Endothelial cell of umbilical vein (primary cell): Measurements from ENCODE around the gene DCLRE1A. TPM values are rescaled to one million over a fixed set of nuclear protein-coding genes. Genes with fewer than 3 reads are reported as not detected.

ENCODE experiments used
- BruUV-seq: library from RNA; stranded (reverse); fragments of 400-500 nt; replicated peaks from 2 replicates; lab custom pipeline; 2021; lab: Mats Ljungman, UMichigan
- CTCF ChIA-PET: fragments of 300-600, 350-600 bp; sonication (Branson Sonifier 250); formaldehyde crosslinking; loops from one replicate; lab custom pipeline; 2021; ENCODE audit warnings: antibody characterized with exemption, inconsistent platforms; lab: Charles Lee
- POLR2A ChIA-PET: fragments of 300-600, 350-600 bp; sonication (Branson Sonifier 250); formaldehyde crosslinking; loops from one replicate; lab custom pipeline; 2021; ENCODE audit warnings: antibody characterized with exemption, inconsistent platforms; lab: Charles Lee
- DNase-seq: peaks from one replicate; pipeline ENCODE4 v3.0.0-alpha.2; 2011; ENCODE audit warnings: low read depth, low spot score
- FAIRE-seq: peaks from 2 replicates; lab custom pipeline; 2011; peaks lifted over from hg19 to GRCh38; lab: Jason Lieb, UNC
- H2AFZ ChIP-seq: 2 replicates; pipeline ENCODE4 v1.6.0; 2012; ENCODE audit warnings: low read depth, low read length, control low read depth, inconsistent platforms
- H3K27ac ChIP-seq: 2 replicates; pipeline ENCODE4 v1.5.1; 2011; ENCODE audit warnings: low read depth, mild to moderate bottlenecking, control low read depth, low read length, moderate library complexity; ENCODE audit not compliant: insufficient read depth
- H3K27me3 ChIP-seq, 2 experiments: 2 replicates each; pipeline versions ENCODE4 v1.6.0 to v1.6.1; 2011; ENCODE audit warnings: low read length in 2 of 2, mixed read lengths in 1 of 2; ENCODE audit not compliant: control insufficient read depth in 2 of 2, insufficient read depth in 2 of 2
- H3K36me3 ChIP-seq, 2 experiments: 2 replicates in 1 of 2; 3 replicates in 1 of 2; pipeline ENCODE4 v1.5.1; 2011; ENCODE audit warnings: low read length in 2 of 2, mild to moderate bottlenecking in 1 of 2, moderate library complexity in 1 of 2; ENCODE audit not compliant: control insufficient read depth in 2 of 2, insufficient read depth in 2 of 2; ENCODE audit errors: extremely low read depth in 1 of 2
- H3K4me1 ChIP-seq: 3 replicates; pipeline ENCODE4 v1.5.1; 2011; ENCODE audit warnings: mild to moderate bottlenecking, low read length; ENCODE audit not compliant: control insufficient read depth, insufficient read depth; ENCODE audit errors: extremely low read depth
- H3K4me2 ChIP-seq: 2 replicates; pipeline ENCODE4 v1.6.1; 2011; ENCODE audit warnings: low read length, control low read depth, mixed read lengths; ENCODE audit not compliant: insufficient read depth
- H3K4me3 ChIP-seq, 3 experiments: fragments of 200-600 bp in 1 of 3; sonication (generic), shearing (Covaris generic) in 1 of 3; replicated peaks in 1 of 3; 2 replicates each; pipeline ENCODE4 v1.5.1; 2011 to 2016; ENCODE audit warnings: control low read depth in 3 of 3, low read length in 3 of 3, mild to moderate bottlenecking in 2 of 3, inconsistent platforms in 1 of 3, low read depth in 1 of 3, moderate library complexity in 1 of 3; ENCODE audit not compliant: insufficient read depth in 1 of 3
- H3K79me2 ChIP-seq: 2 replicates; pipeline ENCODE4 v1.6.0; 2012; ENCODE audit warnings: low read length, inconsistent platforms; ENCODE audit not compliant: control insufficient read depth, insufficient read depth
- H3K9ac ChIP-seq: replicated peaks from 2 replicates; pipeline ENCODE3; 2011; ENCODE audit warnings: low read length, control low read depth; ENCODE audit not compliant: insufficient read depth; ENCODE audit errors: extremely low read depth
- H3K9me1 ChIP-seq: replicated peaks from 3 replicates; pipeline ENCODE4 v1.6.0; 2011; ENCODE audit warnings: mild to moderate bottlenecking, low read length; ENCODE audit not compliant: control insufficient read depth, insufficient read depth; ENCODE audit errors: extremely low read depth
- H3K9me3 ChIP-seq: replicated peaks from 2 replicates; pipeline ENCODE4 v1.5.1; 2012; ENCODE audit warnings: low read length, inconsistent platforms; ENCODE audit not compliant: control insufficient read depth, insufficient read depth
- H4K20me1 ChIP-seq: replicated peaks from 2 replicates; pipeline ENCODE3; 2011; ENCODE audit warnings: mild to moderate bottlenecking, low read length; ENCODE audit not compliant: control insufficient read depth, insufficient read depth; ENCODE audit errors: extremely low read depth
- CTCF ChIP-seq, 2 donors: IDR thresholded peaks; 1 replicate in 1 of 2; 2 replicates in 1 of 2; pipeline ENCODE4 v1.5.1; 2011; ENCODE audit warnings: low read length in 2 of 2, mild to moderate bottlenecking in 2 of 2, moderate library complexity in 2 of 2, control low read depth in 1 of 2, inconsistent platforms in 1 of 2, low read depth in 1 of 2; ENCODE audit not compliant: insufficient read depth in 1 of 2; ENCODE audit errors: extremely low read depth in 1 of 2
- EZH2 ChIP-seq: IDR thresholded peaks from 2 replicates; pipeline ENCODE4 v1.6.1; 2012; ENCODE audit warnings: borderline replicate concordance, low read depth, mild to moderate bottlenecking, moderate library complexity, low read length, inconsistent platforms; ENCODE audit not compliant: severe bottlenecking
- FOS ChIP-seq: IDR thresholded peaks from 2 replicates; pipeline ENCODE4 v1.6.1; 2011; ENCODE audit warnings: mild to moderate bottlenecking, low read length, moderate library complexity, borderline replicate concordance; ENCODE audit not compliant: insufficient read depth
- GATA2 ChIP-seq: IDR thresholded peaks from 2 replicates; pipeline ENCODE4 v1.7.0; 2011; ENCODE audit warnings: low read depth, mild to moderate bottlenecking, moderate library complexity, mixed read lengths, low read length; ENCODE audit not compliant: insufficient read length, insufficient read depth
- JUN ChIP-seq: IDR thresholded peaks from 2 replicates; pipeline ENCODE4 v1.6.1; 2011; ENCODE audit warnings: borderline replicate concordance, low read depth; ENCODE audit not compliant: insufficient read length, insufficient read depth
- MYC ChIP-seq: IDR thresholded peaks from one replicate; pipeline ENCODE4 v1.6.1; 2011; ENCODE audit warnings: mild to moderate bottlenecking, low read depth, low read length
- POLR2A ChIP-seq: IDR thresholded peaks from 2 replicates; pipeline ENCODE4 v1.6.1; 2012; ENCODE audit warnings: low read depth, mild to moderate bottlenecking, control low read depth, low read length
- POLR2AphosphoS5 ChIP-seq: IDR thresholded peaks from 2 replicates; pipeline ENCODE4 v1.6.1; 2012; ENCODE audit warnings: low read depth, mild to moderate bottlenecking, control low read depth, low read length, moderate library complexity; ENCODE audit not compliant: insufficient read depth
- dilution Hi-C: fragments of 300-500 bp; cut with MboI; formaldehyde crosslinking; loops from one replicate; pipeline ENCODE4 v1.15.0; 2019; ENCODE audit warnings: low sequenced_read_pairs; ENCODE audit not compliant: extremely low pct_ligation_motif_present
- intact Hi-C: fragments of 100-400 bp; cut with micrococcal nuclease; formaldehyde crosslinking; loops from one replicate; pipeline ENCODE4 v1.10.0; 2022
- polyA plus RNA-seq, 4 experiments: library from polyadenylated mRNA; depleted of rRNA in 3 of 4; stranded (reverse) in 3 of 4; unstranded in 1 of 4; fragments of >200 nt; gene quantifications; 2 replicates each; pipeline versions ENCODE4 v1.2.1 to v1.2.3, GENCODE V29; 2011 to 2012; ENCODE audit warnings: missing spikeins in 1 of 4
- small RNA-seq: library from RNA; depleted of rRNA; stranded (forward); fragments of <200 nt; gene quantifications from one replicate; pipeline ENCODE3, GENCODE V24; 2012; ENCODE audit warnings: low replicate concordance, low read depth; ENCODE audit not compliant: insufficient read depth, insufficient read length
- total RNA-seq: library from RNA; stranded (reverse); gene quantifications from 2 replicates; pipeline ENCODE4 v1.2.3, GENCODE V29; 2021
- TF ChIP-seq, protein P1 (sequence below): IDR thresholded peaks from 2 replicates; pipeline ENCODE4 v1.6.1; 2011; ENCODE audit not compliant: insufficient read depth, insufficient read length

DCLRE1A gene
- total and polyA plus RNA-seq, 2 donors (not counting 3 experiments of a cell fraction or from before 2014, with no cell fraction given): 3.6 to 6.7 TPM

DNA sequence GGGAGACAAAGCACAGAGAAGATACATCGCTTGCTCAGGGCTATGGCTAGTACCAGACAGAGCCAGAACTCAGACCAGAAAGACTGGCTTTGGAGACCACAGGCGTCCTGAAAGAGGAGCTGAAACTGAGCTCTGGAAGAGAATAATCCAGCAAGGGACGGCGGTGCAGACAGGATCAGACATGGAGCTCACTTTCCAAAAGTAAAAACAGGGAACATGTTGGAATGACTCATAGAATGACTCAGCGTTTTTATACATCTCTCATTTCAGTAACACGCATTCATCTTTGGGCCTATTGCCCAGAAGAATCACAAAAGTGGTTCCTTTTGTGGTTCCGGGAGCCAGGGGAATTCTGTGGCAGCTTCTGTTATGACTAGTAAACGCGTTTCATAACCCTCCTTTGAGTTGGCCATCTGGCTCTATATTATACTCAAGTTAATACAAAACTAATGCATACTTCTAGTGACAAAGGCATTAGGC, 65.2 kb downstream of the DCLRE1A start:
- Histone ChIP-seq H3K4me2 (no peak overlapping the region), H3K4me1 (no peaks in the 10 kb centered on the region), H4K20me1 (no peaks in the 10 kb centered on the region), H3K27me3 (peaks cover 0 to 2% of the 10 kb centered on the region in 2 experiments), H3K36me3 (no peaks in the 10 kb centered on the region), H3K79me2 (no peaks in the 10 kb centered on the region), H2AFZ (peak overlapping the region; percentile 12), H3K27ac (no peak overlapping the region), H3K9me1 (no peaks in the 10 kb centered on the region), H3K9ac (no peak overlapping the region), H3K4me3 (no peak overlapping the region), H3K9me3 (no peaks in the 10 kb centered on the region)
- DNase-seq (peak; percentile 28), FAIRE-seq (no peak)
- no TSS peak for BruUV-seq
- ChIA-PET POLR2A (no interaction called here), CTCF (interaction anchor here (0.6 to 1.5 kb wide), 3 partner anchors 10 to 15 kb away, joined by 4 to 5 read pairs (median 4); no protein-coding TSS in a partner anchor)
- no peak for TF ChIP-seq EZH2
- no peak for TF ChIP-seq POLR2A
- no peak for TF ChIP-seq FOS
- TF ChIP-seq MYC: no peak
- no peak for TF ChIP-seq GATA2
- TF ChIP-seq POLR2AphosphoS5: no peak
- TF ChIP-seq CTCF (IDR thresholded peaks at IDR 0.05; ENCODE audit: extremely low read depth in 1 of 2, insufficient read depth in 1 of 2, low read depth in 1 of 2, low read length in 2 of 2): no peak
- TF ChIP-seq JUN: no peak
- TF ChIP-seq, protein P1, sequence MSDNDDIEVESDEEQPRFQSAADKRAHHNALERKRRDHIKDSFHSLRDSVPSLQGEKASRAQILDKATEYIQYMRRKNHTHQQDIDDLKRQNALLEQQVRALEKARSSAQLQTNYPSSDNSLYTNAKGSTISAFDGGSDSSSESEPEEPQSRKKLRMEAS: no peak
- intact Hi-C loops: no loop called here
- dilution Hi-C loops: no loop called here

Small RNA genes within 50 kb of the gene (small RNA-seq; reads per million reads assigned to genes)
- not detected for gene RF00560

Other genes starting within 250 kb of the DCLRE1A start
- gene NRAP, start 190.0 kb downstream of the DCLRE1A start, total RNA-seq: not detected in 2 replicates
- gene NRAP, start 190.0 kb downstream of the DCLRE1A start, polyA plus RNA-seq: not detected in 2 replicates
- gene CASP7, start 174.2 kb downstream of the DCLRE1A start, total RNA-seq: 43.1 and 54.3 TPM in 2 replicates
- gene CASP7, start 174.2 kb downstream of the DCLRE1A start, polyA plus RNA-seq: 14.6 and 14.7 TPM in 2 replicates
- not detected in 2 replicates for gene PLEKHS1, start 102.4 kb downstream of the DCLRE1A start, total RNA-seq
- not detected in 2 replicates for gene PLEKHS1, start 102.4 kb downstream of the DCLRE1A start, polyA plus RNA-seq
- 28.2 and 34.5 TPM in 2 replicates for gene NHLRC2, start 579 bp upstream of the DCLRE1A start, total RNA-seq
- 4.3 and 5.2 TPM in 2 replicates for gene NHLRC2, start 579 bp upstream of the DCLRE1A start, polyA plus RNA-seq
- 0.97 and 1.8 TPM in 2 replicates for gene ADRB1, start 189.8 kb upstream of the DCLRE1A start, total RNA-seq
- 0.23 and 0.49 TPM in 2 replicates for gene ADRB1, start 189.8 kb upstream of the DCLRE1A start, polyA plus RNA-seq